ENCODE data around the gene PAX5. TPM values are rescaled to one million over a fixed set of nuclear protein-coding genes. Genes with fewer than 3 reads are reported as not detected.

The PAX5 gene
- total RNA-seq, 1 experiment from 2014 or later: 0.39 TPM

- Histone ChIP-seq H4K5ac (ENCODE audit: insufficient read length, low read depth, low read length) (no peak overlapping the region), H4K91ac (ENCODE audit: insufficient read length, low read depth, low read length) (no peak overlapping the region), H2BK20ac (ENCODE audit: low read depth, low read length, poor library complexity, severe bottlenecking) (no peak overlapping the region), H3K27ac (ENCODE audit: insufficient read length, low read depth, low read length) (no peak overlapping the region), H2BK15ac (ENCODE audit: low read depth, low read length) (no peak overlapping the region), H3K23ac (ENCODE audit: insufficient read length, low read depth, low read length) (no peak overlapping the region), H2BK12ac (ENCODE audit: insufficient read length, low read depth, low read length) (no peak overlapping the region), H2BK120ac (ENCODE audit: low read depth, low read length, poor library complexity, severe bottlenecking) (no peak overlapping the region), H3K18ac (ENCODE audit: insufficient read length, low read depth, low read length) (no peak overlapping the region), H4K8ac (replicated peaks; ENCODE audit: insufficient read length, low read depth, low read length) (no peak overlapping the region), H3K14ac (ENCODE audit: insufficient read depth, low read length) (no peak overlapping the region), H3K79me1 (ENCODE audit: insufficient read depth, low read depth, low read length, poor library complexity, severe bottlenecking) (no peaks in the 10 kb centered on the region), H3K4me2 (ENCODE audit: insufficient read depth, insufficient read length, low read length) (no peak overlapping the region), H3K23me2 (ENCODE audit: insufficient read length, low read depth, low read length, poor library complexity, severe bottlenecking) (no peaks in the 10 kb centered on the region), H3T11ph (ENCODE audit: low read length) (no peak overlapping the region), H3K4me1 (ENCODE audit: insufficient read depth, low read length) (no peaks in the 10 kb centered on the region), H3K79me2 (ENCODE audit: insufficient read depth, low read length) (no peaks in the 10 kb centered on the region), H2AK5ac (ENCODE audit: insufficient read length, low read length) (no peak overlapping the region), H3K27me3 (ENCODE audit: insufficient read depth, low read length) (no peaks in the 10 kb centered on the region), H4K20me1 (ENCODE audit: control insufficient read depth, insufficient read depth, insufficient read length) (no peaks in the 10 kb centered on the region), H3K56ac (ENCODE audit: insufficient read length, low read depth, low read length) (no peak overlapping the region), H3K4ac (ENCODE audit: low read depth, low read length) (no peak overlapping the region), H3K9me3 (ENCODE audit: control insufficient read depth, low read depth, low read length) (no peaks in the 10 kb centered on the region), H2BK5ac (ENCODE audit: insufficient read length, low read length) (no peak overlapping the region), H3K9ac (ENCODE audit: extremely low read depth, insufficient read length, low read length) (no peak overlapping the region), H2AFZ (ENCODE audit: low read length) (no peak overlapping the region)
- H3K4me1 Mint-ChIP-seq: peaks cover 10 to 12% of the 10 kb centered on the region in 2 experiments
- no peaks in the 10 kb centered on the region; a peak in 1 of 5 replicates for H3K9me3 Mint-ChIP-seq
- TF ChIP-seq CTCF (conservative IDR thresholded peaks at IDR 0.05): no peak
- H3K27me3 Mint-ChIP-seq (ENCODE audit: low read depth): peaks cover 15% of the 10 kb centered on the region
- WGBS (ENCODE audit: extremely low coverage, insufficient read length, low lambda C conversion rate): no CpG with 5 or more reads among the region's 4 CpGs
- H3K27ac Mint-ChIP-seq: no peak overlapping the region
- no peaks in the 10 kb centered on the region for H3K36me3 Mint-ChIP-seq (ENCODE audit: insufficient read depth in 1 of 3, low read depth in 3 of 3)
- no peak for DNase-seq
- H3K4me3 Mint-ChIP-seq: no peak overlapping the region
These were observed 26.8 kb upstream of the PAX5 start for GRCh38 chr9:37060833-37061232.
